HG03280 (cell line): ENCODE measurements around the gene CD320.
A peak's percentile ranks its signal among the peaks of the same experiment; 100 is the strongest.
"Not testable (repeated sequence)": the region's sequence is repeated elsewhere in the genome, so short reads cannot be mapped to it uniquely, and the experiment has no call there.

ENCODE experiments used
- ATAC-seq: cut with Tn5 transposase; IDR thresholded peaks from one replicate; pipeline ENCODE4 v1.9.1; 2021; ENCODE audit warnings: mild to moderate bottlenecking, moderate library complexity; ENCODE audit not compliant: unreplicated experiment

CD320 gene

GRCh38 chr19:8333767-8334457, 25.8 kb upstream of the CD320 start:
- no peak for ATAC-seq

- ATAC-seq, result no peak
Measured at GRCh38 chr19:8332976-8333766, 25.0 kb upstream of the CD320 start.

GRCh38 chr19:8331263-8331845, 23.2 kb upstream of the CD320 start:
- no peak for ATAC-seq

GRCh38 chr19:8329996-8330395, 21.8 kb upstream of the CD320 start:
- no peak for ATAC-seq

GRCh38 chr19:8325454-8325853, 17.3 kb upstream of the CD320 start:
- no peak for ATAC-seq

GRCh38 chr19:8324186-8325050, 16.3 kb upstream of the CD320 start:
- ATAC-seq, result no peak

- no peak for ATAC-seq
Measured at GRCh38 chr19:8323781-8324185, 15.6 kb upstream of the CD320 start.

- ATAC-seq, result no peak
Measured at GRCh38 chr19:8322638-8322997, 14.5 kb upstream of the CD320 start.

- ATAC-seq, result no peak
Measured at GRCh38 chr19:8321986-8322637, 14.0 kb upstream of the CD320 start.

- ATAC-seq, result peak; percentile 93
Measured at GRCh38 chr19:8321067-8321985, 13.2 kb upstream of the CD320 start, which contains the start of the genes NDUFA7 and RPS28. Gene NDUFA7 (minus strand): TSS chr19:8321375. CDS start chr19:8321358, 17 bp downstream. Gene RPS28 (plus strand): TSS chr19:8321496. CDS start chr19:8321531, 35 bp downstream.

GRCh38 chr19:8320564-8321066, 12.5 kb upstream of the CD320 start:
- ATAC-seq, result peak; percentile 15

GRCh38 chr19:8319807-8320520, 11.8 kb upstream of the CD320 start:
- no peak for ATAC-seq

GRCh38 chr19:8318835-8319234, 10.7 kb upstream of the CD320 start:
- ATAC-seq, result not testable (repeated sequence)

- ATAC-seq, result no peak
Measured at GRCh38 chr19:8316351-8317125, 8.4 kb upstream of the CD320 start.

GRCh38 chr19:8314981-8315640, 7.0 kb upstream of the CD320 start:
- ATAC-seq, result not testable (repeated sequence)

GRCh38 chr19:8311461-8312260, 3.5 kb upstream of the CD320 start:
- ATAC-seq, result no peak
